AG04449 (cell line): ENCODE results near the gene IFRD1.

Source experiments
- CTCF ChIA-PET: fragments of 350-600 bp; formaldehyde crosslinking; extraction: SDS; loops from one replicate; lab custom pipeline; 2021; ENCODE audit warnings: antibody characterized with exemption; lab: Yijun Ruan, JAX
- POLR2A ChIA-PET: fragments of 400-600, 350-600 bp; formaldehyde crosslinking; extraction: SDS; loops from one replicate; lab custom pipeline; 2020; ENCODE audit warnings: antibody characterized with exemption, inconsistent platforms; lab: Yijun Ruan, JAX
- DNase-seq: peaks from one replicate; pipeline ENCODE4 v3.0.0-alpha.2; 2010; ENCODE audit warnings: low read depth, low spot score
- H3K4me3 ChIP-seq: 2 replicates; pipeline ENCODE4 v1.5.1; 2011; ENCODE audit warnings: low read depth, mild to moderate bottlenecking, control low read depth, low read length
- TF ChIP-seq, protein P1 (sequence below): IDR thresholded peaks from one replicate; pipeline ENCODE4 v1.5.1; 2011; ENCODE audit warnings: mild to moderate bottlenecking, moderate library complexity, low read length, control low read depth, inconsistent platforms; ENCODE audit not compliant: insufficient read depth; ENCODE audit errors: missing control alignments

Gene IFRD1

DNA sequence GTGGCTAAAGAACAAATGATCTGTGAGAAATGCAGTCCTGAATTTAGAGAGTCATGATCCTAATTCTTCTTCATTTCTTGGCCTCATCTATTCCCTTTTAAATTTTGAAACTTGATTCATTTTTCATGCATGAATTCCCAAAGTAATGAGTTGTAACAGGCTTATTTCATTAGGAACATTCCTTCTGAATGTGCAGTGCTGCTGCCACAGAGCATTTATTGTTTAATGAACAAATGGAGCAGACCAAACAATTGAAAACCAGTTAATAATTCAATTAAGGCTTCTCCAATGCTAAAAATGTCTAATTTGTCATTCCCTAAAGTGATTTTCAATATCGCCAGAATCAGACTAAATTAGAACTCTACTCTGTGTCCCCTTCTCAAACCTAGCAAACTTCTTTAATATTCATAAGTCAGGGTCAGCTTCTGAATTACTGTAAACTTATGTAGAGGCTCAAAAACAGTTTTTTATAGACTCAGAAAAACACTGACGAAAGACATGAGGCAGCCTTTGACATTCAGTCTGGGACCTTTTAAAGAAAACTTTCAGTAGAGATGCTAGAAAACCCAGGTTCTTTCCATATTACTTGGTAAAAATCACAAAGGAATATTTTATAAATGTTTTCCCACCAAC lies 45.0 kb downstream of the IFRD1 start:
- no peak for DNase-seq
- H3K4me3 ChIP-seq: no peak overlapping the region
- ChIA-PET POLR2A (no interaction called here), CTCF (interaction anchor here (0.9 to 8.5 kb wide), 20 partner anchors 11 to 759 kb away, joined by 3 to 62 read pairs (median 10); partner anchors contain the start of genes LSMEM1 and TMEM168)
- TF ChIP-seq, protein P1, sequence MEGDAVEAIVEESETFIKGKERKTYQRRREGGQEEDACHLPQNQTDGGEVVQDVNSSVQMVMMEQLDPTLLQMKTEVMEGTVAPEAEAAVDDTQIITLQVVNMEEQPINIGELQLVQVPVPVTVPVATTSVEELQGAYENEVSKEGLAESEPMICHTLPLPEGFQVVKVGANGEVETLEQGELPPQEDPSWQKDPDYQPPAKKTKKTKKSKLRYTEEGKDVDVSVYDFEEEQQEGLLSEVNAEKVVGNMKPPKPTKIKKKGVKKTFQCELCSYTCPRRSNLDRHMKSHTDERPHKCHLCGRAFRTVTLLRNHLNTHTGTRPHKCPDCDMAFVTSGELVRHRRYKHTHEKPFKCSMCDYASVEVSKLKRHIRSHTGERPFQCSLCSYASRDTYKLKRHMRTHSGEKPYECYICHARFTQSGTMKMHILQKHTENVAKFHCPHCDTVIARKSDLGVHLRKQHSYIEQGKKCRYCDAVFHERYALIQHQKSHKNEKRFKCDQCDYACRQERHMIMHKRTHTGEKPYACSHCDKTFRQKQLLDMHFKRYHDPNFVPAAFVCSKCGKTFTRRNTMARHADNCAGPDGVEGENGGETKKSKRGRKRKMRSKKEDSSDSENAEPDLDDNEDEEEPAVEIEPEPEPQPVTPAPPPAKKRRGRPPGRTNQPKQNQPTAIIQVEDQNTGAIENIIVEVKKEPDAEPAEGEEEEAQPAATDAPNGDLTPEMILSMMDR: no peak

DNA sequence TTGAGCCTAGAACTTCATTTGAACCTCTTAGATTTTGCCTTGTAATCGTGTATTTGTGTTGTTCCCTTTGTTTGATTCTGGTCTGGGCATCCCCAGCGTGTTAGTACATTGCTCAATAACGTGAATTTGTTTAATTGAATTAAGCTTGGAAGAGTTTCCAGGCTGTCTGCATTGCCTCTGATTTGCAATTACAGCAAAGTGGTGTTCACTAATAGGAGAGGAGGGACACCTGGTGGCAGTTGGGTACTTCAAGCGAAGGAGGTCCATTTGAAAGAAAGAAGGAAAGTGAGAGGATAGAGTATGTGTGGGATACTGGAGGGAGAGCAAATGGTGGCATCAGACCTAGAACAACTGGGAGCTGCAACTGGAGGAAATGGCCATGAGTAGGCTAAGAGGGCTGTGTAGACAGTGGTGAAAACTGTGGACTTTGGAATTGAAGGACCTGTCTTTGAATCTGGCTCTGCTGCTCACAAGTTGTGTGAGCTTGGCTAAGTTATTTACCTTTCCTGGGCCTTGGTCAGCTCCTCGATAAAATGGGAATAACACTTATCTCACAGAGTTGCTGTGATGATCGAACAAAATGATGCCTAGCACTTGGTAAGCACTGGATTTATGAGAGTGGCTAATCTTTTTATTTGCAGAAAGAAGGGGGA lies 45.7 kb downstream of the IFRD1 start:
- ChIA-PET POLR2A (no interaction called here), CTCF (interaction anchor here (0.6 to 8.5 kb wide), 32 partner anchors 9 to 760 kb away, joined by 3 to 62 read pairs (median 5); partner anchors contain the start of genes LSMEM1 and TMEM168)
- H3K4me3 ChIP-seq: no peak overlapping the region
- TF ChIP-seq, protein P1: peak; percentile 49
- no peak for DNase-seq

DNA sequence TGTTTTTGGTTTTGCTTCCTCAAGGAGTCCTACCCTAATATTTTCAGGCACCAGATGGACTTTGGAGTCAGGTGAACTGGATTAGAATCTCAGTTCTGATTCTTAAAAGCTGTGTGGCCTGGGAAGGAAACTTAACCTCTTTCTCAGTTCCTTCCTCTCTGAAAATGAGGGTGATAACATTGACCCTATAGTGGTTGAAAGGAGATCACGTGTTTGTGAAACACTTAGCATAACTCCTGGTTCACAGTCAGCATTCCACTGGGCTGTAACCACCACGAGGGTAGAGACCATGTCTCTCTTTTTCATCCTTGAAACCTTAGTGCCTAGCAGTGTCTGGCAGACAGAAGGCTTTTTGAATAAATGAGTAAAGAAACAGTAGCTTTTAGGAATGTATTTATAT lies 47.2 kb downstream of the IFRD1 start:
- TF ChIP-seq, protein P1: no peak
- no peak overlapping the region for H3K4me3 ChIP-seq
- ChIA-PET CTCF (interaction anchor here (2.0 to 8.5 kb wide), 9 partner anchors 10 to 757 kb away, joined by 7 to 62 read pairs (median 17); partner anchors contain the start of gene LSMEM1), POLR2A (no interaction called here)
- DNase-seq: no peak

DNA sequence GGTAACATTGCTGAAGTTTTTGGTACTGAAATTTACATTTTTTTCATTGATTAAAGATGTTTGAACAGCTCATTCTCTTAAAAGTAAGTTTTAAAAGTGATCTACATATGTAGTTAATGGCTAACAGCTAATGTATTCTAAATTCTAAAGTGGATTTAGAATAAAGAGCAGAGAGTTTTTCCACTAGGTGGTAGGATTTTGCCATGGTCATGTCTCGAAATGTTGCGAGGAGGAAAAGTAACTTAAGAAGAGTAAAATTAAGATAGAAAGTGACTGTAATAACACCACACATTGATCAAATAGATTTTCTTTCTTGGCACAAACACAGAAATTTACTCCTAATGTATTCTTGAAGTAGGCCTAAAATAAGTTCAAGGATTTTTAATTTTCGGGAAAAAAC lies 50.4 kb downstream of the IFRD1 start:
- ChIA-PET POLR2A (no interaction called here), CTCF (interaction anchor here (0.8 to 8.5 kb wide), 6 partner anchors 9 to 759 kb away, joined by 3 to 62 read pairs (median 6); partner anchors contain the start of gene LSMEM1)
- DNase-seq: no peak

DNA sequence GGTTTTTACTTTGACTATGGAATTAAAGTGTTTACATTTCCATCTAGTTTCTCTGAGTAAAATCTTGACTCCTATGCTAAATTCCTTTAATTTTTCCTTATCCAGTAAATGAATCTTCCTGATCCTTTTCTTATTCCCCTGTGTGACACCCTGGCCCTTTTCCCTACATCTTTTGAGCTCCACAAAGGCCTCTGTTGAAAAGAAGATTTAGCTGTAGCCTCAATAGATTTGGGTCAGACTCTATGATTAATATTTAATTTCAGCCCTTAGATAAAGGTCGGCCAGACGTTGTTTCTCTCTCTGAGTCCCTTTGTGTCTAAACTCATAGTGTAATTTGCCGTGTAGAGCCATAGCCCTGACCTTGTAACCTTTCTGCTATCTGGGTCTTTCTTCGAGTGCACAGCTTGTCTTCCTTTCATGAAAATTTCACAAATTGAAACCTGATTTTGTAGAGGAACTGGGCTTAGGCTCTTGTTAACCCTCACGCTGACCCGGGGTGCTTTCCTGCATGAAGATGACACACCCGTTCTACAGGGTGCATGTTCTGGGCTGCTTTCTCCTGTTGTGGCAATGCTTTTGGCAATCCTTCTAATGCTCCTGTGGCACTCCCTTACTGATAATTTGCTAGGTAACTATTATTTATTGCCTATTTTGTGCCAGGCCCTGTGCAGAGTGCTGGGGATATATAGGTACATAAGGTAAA lies 51.7 kb downstream of the IFRD1 start:
- TF ChIP-seq, protein P1: no peak
- POLR2A ChIA-PET: no interaction called here
- CTCF ChIA-PET: interaction anchor here (1.9 to 8.5 kb wide), 2 partner anchors 17 to 22 kb away, joined by 5 to 62 read pairs; partner anchors contain the start of gene LSMEM1
- no peak overlapping the region for H3K4me3 ChIP-seq
- no peak for DNase-seq

More for the DNA sequence above, 50.4 kb downstream of the IFRD1 start:
- H3K4me3 ChIP-seq: no peak overlapping the region
- TF ChIP-seq, protein P1: no peak
